Naive thymus-derived CD4-positive, alpha-beta T cell (primary cell): Measurements from ENCODE around the gene RRAGC. TPM values are rescaled to one million over a fixed set of nuclear protein-coding genes. Genes with fewer than 3 reads are reported as not detected.

ENCODE experiments used
- ATAC-seq: fragments of 150-1000 bp; cut with Tn5 transposase; 2 replicates; pipeline ENCODE4 v1.10.0; 2021; ENCODE audit warnings: mild to moderate bottlenecking, moderate library complexity
- CTCF ChIA-PET: fragments of 350-600 bp; sonication (Branson Sonifier 250); formaldehyde crosslinking; loops from one replicate; lab custom pipeline; 2021; ENCODE audit warnings: antibody characterized with exemption; lab: Charles Lee
- POLR2A ChIA-PET: fragments of 350-600 bp; sonication (Branson Sonifier 250); formaldehyde crosslinking; loops from one replicate; lab custom pipeline; 2021; ENCODE audit warnings: antibody characterized with exemption, inconsistent platforms; lab: Charles Lee
- DNase-seq, 9 donors: peaks; one replicate each; pipeline versions ENCODE4 v3.0.0 to v3.0.0-alpha.2; 2020 to 2022; ENCODE audit warnings: mixed read lengths in 1 of 9
- H3K27ac ChIP-seq: one replicate; pipeline ENCODE4 v1.7.0; 2013; ENCODE audit warnings: mild to moderate bottlenecking, low read depth, low read length, moderate library complexity
- H3K27me3 ChIP-seq, 2 donors: one replicate each; pipeline ENCODE4 v1.7.0; 2013; ENCODE audit warnings: low read length in 2 of 2, mild to moderate bottlenecking in 2 of 2, moderate library complexity in 2 of 2; ENCODE audit not compliant: control insufficient read depth in 2 of 2, insufficient read depth in 2 of 2
- H3K36me3 ChIP-seq, 3 experiments: 1 replicate in 2 of 3; 2 replicates in 1 of 3; pipeline ENCODE4 v1.7.0; 2013; ENCODE audit warnings: low read length in 3 of 3, mild to moderate bottlenecking in 3 of 3, moderate library complexity in 1 of 3; ENCODE audit not compliant: insufficient read depth in 3 of 3, control insufficient read depth in 2 of 3
- H3K4me1 ChIP-seq, 2 donors: one replicate each; pipeline ENCODE4 v1.7.0; 2013; ENCODE audit warnings: low read length in 2 of 2, mild to moderate bottlenecking in 2 of 2, moderate library complexity in 1 of 2; ENCODE audit not compliant: control insufficient read depth in 2 of 2, insufficient read depth in 2 of 2
- H3K4me3 ChIP-seq: 2 replicates; pipeline ENCODE4 v1.7.0; 2013; ENCODE audit warnings: mild to moderate bottlenecking, low read length
- H3K9me3 ChIP-seq, 3 experiments: 1 replicate in 2 of 3; 2 replicates in 1 of 3; pipeline ENCODE4 v1.7.0; 2013; ENCODE audit warnings: low read length in 3 of 3; ENCODE audit not compliant: control insufficient read depth in 2 of 3
- H3K27ac Mint-ChIP-seq, 9 donors: one replicate each; pipeline ENCODE4 v1.8.0; 2020 to 2022; ENCODE audit warnings: mixed read lengths in 9 of 9, mild to moderate bottlenecking in 8 of 9, moderate library complexity in 5 of 9, inconsistent platforms in 2 of 9
- H3K27me3 Mint-ChIP-seq, 5 donors: one replicate each; pipeline ENCODE4 v1.8.0; 2021 to 2022; ENCODE audit warnings: mixed read lengths in 5 of 5, mild to moderate bottlenecking in 1 of 5
- H3K36me3 Mint-ChIP-seq, 5 donors: one replicate each; pipeline ENCODE4 v1.8.0; 2020 to 2022; ENCODE audit warnings: mixed read lengths in 5 of 5, mild to moderate bottlenecking in 3 of 5, inconsistent platforms in 1 of 5
- H3K4me1 Mint-ChIP-seq, 7 donors: one replicate each; pipeline ENCODE4 v1.8.0; 2020 to 2022; ENCODE audit warnings: mixed read lengths in 7 of 7, mild to moderate bottlenecking in 3 of 7, inconsistent platforms in 1 of 7
- H3K4me3 Mint-ChIP-seq, 10 donors: one replicate each; pipeline ENCODE4 v1.8.0; 2020 to 2022; ENCODE audit warnings: mild to moderate bottlenecking in 10 of 10, mixed read lengths in 10 of 10, moderate library complexity in 6 of 10, inconsistent platforms in 2 of 10
- H3K9me3 Mint-ChIP-seq, 11 donors: one replicate each; pipeline ENCODE4 v1.8.0; 2020 to 2022; ENCODE audit warnings: mixed read lengths in 11 of 11, mild to moderate bottlenecking in 4 of 11, inconsistent platforms in 1 of 11, moderate library complexity in 1 of 11
- intact Hi-C, 2 donors: fragments of 100-400 bp; cut with micrococcal nuclease; formaldehyde crosslinking; loops; one replicate each; pipeline ENCODE4 v1.15.1; 2023
- polyA plus RNA-seq, 2 donors: library from polyadenylated mRNA; unstranded; fragments of 300-500 nt; fragmentation: Illumina TruSeq; gene quantifications; one replicate each; pipeline ENCODE4 v1.2.3, GENCODE V29; 2021
- total RNA-seq, 6 experiments: library from RNA in 5 of 6; stranded (reverse) in 5 of 6; gene quantifications; 1 replicate in 5 of 6; 2 replicates in 1 of 6; pipeline ENCODE4 v1.2.3 and lab custom pipeline; 2021 to 2026

The RRAGC gene
- total and polyA plus RNA-seq, 7 experiments from 2014 or later = 6.6 to 24.4 (median 16.2) TPM

DNA sequence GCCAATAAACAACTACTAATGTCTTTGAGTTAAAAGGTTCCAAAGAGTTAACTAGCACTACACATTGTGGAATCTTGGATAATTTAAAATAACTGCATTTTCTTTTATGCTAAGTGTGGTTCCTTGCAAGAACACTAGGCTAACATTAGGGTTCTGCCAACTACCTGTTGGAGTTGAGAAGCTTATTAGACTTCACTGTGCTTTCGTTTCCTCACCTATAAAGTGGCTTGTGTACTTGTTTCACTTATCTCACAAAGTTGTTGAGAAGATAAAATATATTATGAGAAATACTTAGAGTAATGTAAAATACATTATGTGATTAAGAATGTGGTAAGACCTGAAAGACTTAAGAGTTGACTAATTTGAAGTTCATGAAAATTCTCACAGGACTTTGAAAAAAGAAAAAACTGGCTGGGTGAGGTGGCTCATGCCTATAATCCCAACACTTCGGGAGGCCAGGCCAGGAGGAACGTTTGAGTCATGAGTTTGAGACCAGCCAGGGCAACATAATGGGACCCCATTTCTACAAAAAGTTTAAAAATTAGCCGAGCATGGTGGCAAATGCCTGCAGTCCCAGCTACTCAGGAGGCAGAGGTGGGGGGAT, 5.6 kb upstream of the RRAGC start:
- Histone ChIP-seq H3K9me3 (no peaks in the 10 kb centered on the region), H3K27me3 (no peaks in the 10 kb centered on the region), H3K4me3 (no peak overlapping the region), H3K36me3 (peaks cover 0 to 14% (median 0%) of the 10 kb centered on the region in 3 experiments), H3K27ac (no peak overlapping the region), H3K4me1 (peaks cover 4 to 5% of the 10 kb centered on the region in 2 donors)
- CTCF ChIA-PET = no interaction called here
- no peaks in the 10 kb centered on the region for H3K9me3 Mint-ChIP-seq
- no peak for ATAC-seq
- POLR2A ChIA-PET = interaction anchor here (0.5 kb wide), 1 partner anchor 12 kb away, joined by 4 read pairs; no protein-coding TSS in a partner anchor
- H3K4me3 Mint-ChIP-seq = no peak overlapping the region
- intact Hi-C loops = no loop called here
- peaks cover 12 to 67% (median 43%) of the 10 kb centered on the region in 7 donors for H3K4me1 Mint-ChIP-seq
- peaks cover 0 to 20% (median 11%) of the 10 kb centered on the region in 5 donors for H3K36me3 Mint-ChIP-seq
- no peak for DNase-seq
- no peaks in the 10 kb centered on the region for H3K27me3 Mint-ChIP-seq
- peak overlapping the region in 3 of 9 donors; percentile 24 to 36 (median 25) for H3K27ac Mint-ChIP-seq

DNA sequence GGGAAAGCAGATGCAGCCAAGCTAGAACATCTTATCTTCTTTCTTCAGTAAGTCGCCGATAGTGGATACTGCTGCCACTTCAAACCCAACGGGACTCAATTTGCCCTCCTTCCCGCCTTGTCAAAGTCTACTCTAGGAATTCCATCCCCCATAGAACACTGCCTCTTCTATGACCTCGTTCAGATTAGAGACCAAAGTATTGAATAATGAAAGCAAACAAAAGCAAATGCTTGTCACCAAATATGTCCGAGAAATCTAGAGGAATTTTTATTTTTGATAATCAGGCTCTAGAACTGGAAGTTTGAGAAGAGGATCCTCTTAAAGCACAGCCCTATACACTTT, 853 bp upstream of the RRAGC start:
- Mint-ChIP-seq H3K27me3 (no peaks in the 10 kb centered on the region), H3K4me3 (peak overlapping the region; percentile 92 to 99 (median 96)), H3K4me1 (peaks cover 23 to 84% (median 56%) of the 10 kb centered on the region in 7 donors), H3K36me3 (peaks cover under 1 to 18% (median 8%) of the 10 kb centered on the region in 5 donors), H3K27ac (peak overlapping the region; percentile 76 to 98 (median 88)), H3K9me3 (no peaks in the 10 kb centered on the region)
- ChIA-PET POLR2A (interaction anchor here (1.5 to 4.2 kb wide), 2 partner anchors 12 to 16 kb away, joined by 3 to 30 read pairs; partner anchors contain the start of gene MYCBP), CTCF (no interaction called here)
- intact Hi-C loops = loop anchor here in 1 of 2 donors (5.0 kb wide), 1 partner anchor 232 kb away; no protein-coding TSS in a partner anchor
- no peaks in the 10 kb centered on the region for H3K27me3 ChIP-seq
- peaks cover 20 to 22% of the 10 kb centered on the region in 2 donors for H3K4me1 ChIP-seq
- ATAC-seq (no peak), DNase-seq (no peak)
- peak overlapping the region; percentile 70 for H3K4me3 ChIP-seq
- peak overlapping the region; percentile 78 for H3K27ac ChIP-seq
- peaks cover 0 to 19% (median 0%) of the 10 kb centered on the region in 3 experiments for H3K36me3 ChIP-seq
- H3K9me3 ChIP-seq = no peaks in the 10 kb centered on the region

DNA sequence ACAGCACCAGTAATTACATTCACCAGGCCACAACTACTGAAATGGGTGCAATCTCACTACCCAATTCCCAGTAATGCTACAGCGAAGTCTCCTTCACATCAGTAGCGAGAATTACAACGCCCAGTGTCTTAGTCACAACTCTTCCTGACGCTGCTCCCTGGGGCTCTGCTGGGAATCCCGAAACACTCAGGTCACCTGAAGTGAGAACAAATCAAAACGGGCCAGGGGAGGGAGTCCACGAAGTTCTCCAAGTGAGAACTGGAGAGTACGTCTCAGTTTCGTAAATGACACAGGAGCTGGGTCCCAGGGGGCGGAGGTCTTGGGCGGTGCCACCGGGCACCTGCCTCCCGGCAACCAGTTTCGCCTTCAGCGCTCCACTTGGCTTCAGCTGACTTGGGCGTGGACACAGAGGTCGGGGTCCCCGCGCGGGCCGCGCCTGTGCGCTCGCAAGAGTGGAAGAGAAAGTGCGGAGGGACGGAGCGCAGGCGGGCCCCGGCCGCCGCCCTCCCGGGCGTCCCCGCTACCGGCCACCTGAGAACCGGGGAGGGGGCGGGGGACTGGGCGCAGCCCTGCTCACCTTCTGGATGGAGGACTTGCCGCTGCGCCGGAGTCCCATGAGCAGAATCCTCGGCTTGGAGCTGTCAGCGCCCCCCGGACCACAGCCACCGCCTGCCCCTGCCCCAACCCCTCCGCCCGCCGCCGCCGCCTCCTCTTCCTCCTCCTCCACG, 575 bp downstream of the RRAGC start:
- ChIA-PET POLR2A (interaction anchor here (1.0 to 4.2 kb wide), 4 partner anchors 11 to 168 kb away, joined by 4 to 30 read pairs (median 5); partner anchors contain the start of genes MYCBP and NDUFS5), CTCF (interaction anchor here (1.2 kb wide), 1 partner anchor 234 kb away, joined by 3 read pairs; no protein-coding TSS in a partner anchor)
- H3K27ac ChIP-seq = peak overlapping the region; percentile 78
- peaks cover 0 to 18% (median 0%) of the 10 kb centered on the region in 3 experiments for H3K36me3 ChIP-seq
- peak overlapping the region; percentile 60 for H3K4me3 ChIP-seq
- Mint-ChIP-seq H3K4me3 (peak overlapping the region; percentile 92 to 99 (median 96)), H3K4me1 (peaks cover 29 to 80% (median 61%) of the 10 kb centered on the region in 7 donors), H3K9me3 (no peaks in the 10 kb centered on the region), H3K36me3 (peaks cover 6 to 24% (median 14%) of the 10 kb centered on the region in 5 donors), H3K27ac (peak overlapping the region; percentile 72 to 95 (median 86)), H3K27me3 (no peaks in the 10 kb centered on the region)
- H3K9me3 ChIP-seq = no peaks in the 10 kb centered on the region
- H3K4me1 ChIP-seq = peaks cover 20 to 22% of the 10 kb centered on the region in 2 donors
- peak in 8 of 9 donors; percentile 5 to 59 (median 24) for DNase-seq
- peak; percentile 6 for ATAC-seq
- intact Hi-C loops = loop anchor here (1.0 to 10.0 kb wide), 13 partner anchors 14 to 1387 kb away; partner anchors contain the start of genes AKIRIN1 (in 2 of the 2), MYCBP (in 2 of the 2), NDUFS5 (in 2 of the 2) and CDCA8 (in 1 of the 2)
- H3K27me3 ChIP-seq = no peaks in the 10 kb centered on the region

DNA sequence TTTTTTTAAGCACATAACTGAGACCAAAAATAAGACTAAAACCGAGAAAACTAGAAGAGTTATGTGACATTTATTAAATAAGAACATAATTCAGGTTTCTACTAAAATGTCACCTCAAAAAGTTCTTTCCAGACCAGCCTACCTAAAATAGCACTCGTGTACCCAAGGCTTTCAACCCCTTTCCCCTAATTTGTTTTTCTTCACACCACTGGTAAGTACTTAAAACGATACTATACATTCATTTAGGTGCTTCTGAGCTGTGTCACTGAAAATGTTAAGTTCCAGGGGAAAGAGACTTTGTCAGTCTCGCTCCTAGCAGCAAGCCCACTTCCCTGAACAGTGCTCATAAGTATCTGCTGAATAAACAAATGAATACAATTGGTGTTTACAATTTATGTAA, 6.8 kb downstream of the RRAGC start:
- no peaks in the 10 kb centered on the region for H3K9me3 Mint-ChIP-seq
- peaks cover 6 to 36% (median 21%) of the 10 kb centered on the region in 5 donors for H3K36me3 Mint-ChIP-seq
- intact Hi-C loops = loop anchor here in 1 of 2 donors (10.0 kb wide), 2 partner anchors 562 to 1158 kb away; partner anchors contain the start of gene CDCA8
- Histone ChIP-seq H3K4me1 (peaks cover 2 to 9% of the 10 kb centered on the region in 2 donors), H3K9me3 (no peaks in the 10 kb centered on the region), H3K36me3 (peaks cover 3 to 35% (median 10%) of the 10 kb centered on the region in 3 experiments), H3K4me3 (no peak overlapping the region), H3K27me3 (no peaks in the 10 kb centered on the region), H3K27ac (no peak overlapping the region)
- ATAC-seq = no peak
- CTCF ChIA-PET = interaction anchor here (1.1 to 2.9 kb wide), 2 partner anchors 18 to 239 kb away, joined by 3 to 6 read pairs; no protein-coding TSS in a partner anchor
- POLR2A ChIA-PET = interaction anchor here (0.7 kb wide), 1 partner anchor 12 kb away, joined by 4 read pairs; no protein-coding TSS in a partner anchor
- DNase-seq = no peak
- H3K27ac Mint-ChIP-seq = no peak overlapping the region
- H3K27me3 Mint-ChIP-seq = no peaks in the 10 kb centered on the region
- H3K4me3 Mint-ChIP-seq = no peak overlapping the region
- H3K4me1 Mint-ChIP-seq = peaks cover 19 to 49% (median 32%) of the 10 kb centered on the region in 7 donors

DNA sequence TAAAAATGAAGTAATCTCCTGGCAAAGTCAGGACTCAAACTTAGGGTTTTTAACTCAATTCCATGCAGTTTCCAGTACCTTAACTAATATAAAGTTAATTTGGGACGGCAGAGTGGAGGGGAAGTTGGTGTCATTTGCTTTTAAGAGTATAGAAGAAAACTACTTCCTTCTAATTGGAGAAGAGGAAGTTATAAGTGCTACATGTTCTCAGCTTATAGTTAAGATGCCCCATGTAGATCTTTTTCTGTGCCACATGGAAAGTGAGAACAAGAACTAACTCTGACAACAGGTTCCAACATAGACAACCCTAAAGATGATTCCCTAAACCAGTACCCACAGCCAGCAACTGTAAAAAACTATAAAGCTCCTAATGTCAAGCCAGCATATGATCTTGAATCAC, 11.5 kb downstream of the RRAGC start:
- Histone ChIP-seq H3K36me3 (peaks cover 3 to 48% (median 23%) of the 10 kb centered on the region in 3 experiments), H3K27ac (no peak overlapping the region), H3K4me3 (no peak overlapping the region), H3K4me1 (no peaks in the 10 kb centered on the region), H3K9me3 (no peaks in the 10 kb centered on the region), H3K27me3 (no peaks in the 10 kb centered on the region)
- Mint-ChIP-seq H3K4me3 (no peak overlapping the region), H3K9me3 (peaks cover 0 to 4% (median 0%) of the 10 kb centered on the region in 11 donors), H3K4me1 (peaks cover 10 to 30% (median 18%) of the 10 kb centered on the region in 7 donors), H3K27ac (peak overlapping the region in 2 of 9 donors; percentile 38 to 45), H3K36me3 (peaks cover 5 to 62% (median 33%) of the 10 kb centered on the region in 5 donors), H3K27me3 (no peaks in the 10 kb centered on the region)
- ChIA-PET POLR2A (interaction anchor here (0.6 to 1.2 kb wide), 2 partner anchors 12 to 1191 kb away, joined by 3 to 4 read pairs; partner anchors contain the start of gene RRAGC), CTCF (no interaction called here)
- DNase-seq (no peak), ATAC-seq (peak; percentile 63)
- intact Hi-C loops = no loop called here

DNA sequence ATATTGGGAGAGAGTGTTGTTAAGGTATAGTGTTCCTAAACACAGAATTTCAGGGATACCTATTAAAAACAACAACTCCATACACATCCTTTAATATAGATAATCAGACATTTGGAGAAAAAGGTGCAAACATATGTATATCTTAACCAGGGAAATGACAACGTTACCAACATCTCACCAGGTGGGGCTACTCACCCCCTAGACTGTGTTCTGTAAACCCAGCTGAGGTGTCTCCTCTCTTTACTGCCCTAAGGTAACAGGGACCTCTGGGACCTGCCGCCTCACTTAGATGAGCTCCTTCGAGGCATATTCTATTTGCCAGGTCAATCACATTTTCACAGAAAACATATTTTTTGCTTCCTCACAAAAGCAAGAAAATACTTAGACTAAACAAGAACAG, 13.4 kb downstream of the RRAGC start:
- Histone ChIP-seq H3K4me1 (no peaks in the 10 kb centered on the region), H3K9me3 (no peaks in the 10 kb centered on the region), H3K4me3 (no peak overlapping the region), H3K27ac (no peak overlapping the region), H3K27me3 (no peaks in the 10 kb centered on the region), H3K36me3 (peaks cover 3 to 40% (median 13%) of the 10 kb centered on the region in 3 experiments)
- DNase-seq (no peak), ATAC-seq (no peak)
- intact Hi-C loops = no loop called here
- CTCF ChIA-PET = interaction anchor here (0.6 to 1.0 kb wide), 3 partner anchors 15 to 278 kb away, joined by 3 read pairs; no protein-coding TSS in a partner anchor
- no peaks in the 10 kb centered on the region for H3K27me3 Mint-ChIP-seq
- POLR2A ChIA-PET = interaction anchor here (0.6 to 1.0 kb wide), 3 partner anchors 9 to 33 kb away, joined by 3 to 4 read pairs (median 3); partner anchors contain the start of gene RRAGC
- peaks cover 5 to 55% (median 27%) of the 10 kb centered on the region in 5 donors for H3K36me3 Mint-ChIP-seq
- H3K4me3 Mint-ChIP-seq = no peak overlapping the region
- H3K27ac Mint-ChIP-seq = peak overlapping the region in 1 of 9 donors; percentile 8
- peaks cover 3 to 27% (median 12%) of the 10 kb centered on the region in 7 donors for H3K4me1 Mint-ChIP-seq
- peaks cover 0 to 4% (median 0%) of the 10 kb centered on the region in 11 donors for H3K9me3 Mint-ChIP-seq
